Measurements from ENCODE around the gene SMAD9.

GRCh38 chr13:36915106-36915505 lies 4.9 kb downstream of the SMAD9 start:
- TF ChIP-seq CTCF (conservative IDR thresholded peaks at IDR 0.05; ENCODE audit: low read length) (no peak), EZH2phosphoT487 (IDR thresholded peaks at IDR 0.05; ENCODE audit: borderline replicate concordance, low read depth, low read length) (no peak)
